NCI-H82 treated with DMSO at 0.1 percent for 48 hours (cell line): ENCODE data around the gene CPT1B.

ENCODE experiments used
- DNase-seq: peaks from one replicate; lab custom pipeline; 2025; ENCODE audit not compliant: unreplicated experiment; lab: John Stamatoyannopoulos, UW

The CPT1B gene

GRCh38 chr22:50587407-50587806 lies 9.2 kb upstream of the CPT1B start:
- DNase-seq = no peak

DNA sequence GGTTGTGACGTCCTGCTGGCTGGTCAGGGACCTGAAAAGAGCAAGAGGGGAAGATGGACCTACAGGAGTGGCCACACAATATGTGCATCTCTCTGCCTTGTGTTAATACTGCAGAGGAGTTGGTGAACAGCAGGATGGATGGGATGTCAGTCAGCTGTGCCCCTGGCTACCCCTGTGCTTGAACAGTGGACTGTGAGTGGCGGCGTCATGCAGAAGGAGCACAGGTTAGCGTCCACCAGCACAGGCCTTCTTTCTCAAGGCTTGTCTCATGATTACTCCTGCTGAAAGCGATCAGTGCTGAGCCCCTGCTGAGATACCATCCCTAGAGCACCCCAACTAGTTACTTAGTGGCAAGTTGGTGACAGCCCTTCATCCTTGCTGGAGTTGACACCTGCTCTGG lies 8.2 kb upstream of the CPT1B start:
- DNase-seq = no peak

- DNase-seq = no peak
Measured at GRCh38 chr22:50585781-50586180, 7.6 kb upstream of the CPT1B start.

DNA sequence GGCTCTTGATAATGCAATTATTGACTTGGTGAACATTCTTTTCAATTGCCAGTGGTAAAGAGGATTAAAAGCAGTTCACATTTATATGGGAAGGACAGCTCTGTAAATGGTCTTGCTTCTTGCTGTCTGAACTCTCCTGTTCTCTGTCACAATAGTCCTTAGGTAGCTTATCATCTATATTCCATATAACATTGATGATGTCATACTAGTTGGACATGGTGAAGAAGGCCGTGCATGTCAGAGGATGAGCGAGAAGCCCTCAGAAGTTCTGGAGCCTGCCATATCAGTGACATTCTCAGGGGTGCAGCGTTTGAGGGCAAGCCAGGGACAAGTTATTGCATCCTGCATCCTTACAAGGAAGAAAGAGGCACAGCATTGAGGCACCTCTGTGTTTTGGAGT lies 7.0 kb upstream of the CPT1B start:
- DNase-seq = no peak

GRCh38 chr22:50584106-50585096 lies 6.2 kb upstream of the CPT1B start:
- DNase-seq = no peak

DNA sequence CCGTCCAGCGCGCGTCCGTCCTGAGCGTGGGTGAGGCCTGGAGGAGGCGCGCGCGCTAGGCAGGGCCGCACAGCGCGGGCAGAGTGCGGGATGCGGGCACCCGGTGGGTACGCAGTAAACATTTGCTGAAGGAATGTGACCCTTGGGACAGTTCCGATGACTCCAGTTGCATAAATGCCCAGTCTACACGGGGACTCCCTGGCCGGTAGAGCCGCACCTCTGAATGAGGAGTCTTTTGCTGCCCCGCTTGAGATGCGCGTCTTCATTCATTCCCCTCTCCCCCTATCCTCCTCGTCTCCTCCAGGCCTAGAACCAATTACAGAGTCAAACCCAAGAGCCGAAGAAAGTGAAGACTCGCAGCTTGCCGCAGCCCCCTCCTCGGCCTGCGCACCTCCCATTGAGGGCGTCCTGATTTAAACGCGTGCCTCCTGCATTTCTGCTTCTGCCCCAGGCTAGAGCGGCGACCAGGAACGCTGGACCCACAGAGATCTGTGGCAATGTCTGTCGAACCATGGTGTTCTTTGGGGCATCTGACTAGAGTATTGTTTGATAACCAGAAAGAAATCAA lies 5.2 kb upstream of the CPT1B start:
- DNase-seq = no peak

DNA sequence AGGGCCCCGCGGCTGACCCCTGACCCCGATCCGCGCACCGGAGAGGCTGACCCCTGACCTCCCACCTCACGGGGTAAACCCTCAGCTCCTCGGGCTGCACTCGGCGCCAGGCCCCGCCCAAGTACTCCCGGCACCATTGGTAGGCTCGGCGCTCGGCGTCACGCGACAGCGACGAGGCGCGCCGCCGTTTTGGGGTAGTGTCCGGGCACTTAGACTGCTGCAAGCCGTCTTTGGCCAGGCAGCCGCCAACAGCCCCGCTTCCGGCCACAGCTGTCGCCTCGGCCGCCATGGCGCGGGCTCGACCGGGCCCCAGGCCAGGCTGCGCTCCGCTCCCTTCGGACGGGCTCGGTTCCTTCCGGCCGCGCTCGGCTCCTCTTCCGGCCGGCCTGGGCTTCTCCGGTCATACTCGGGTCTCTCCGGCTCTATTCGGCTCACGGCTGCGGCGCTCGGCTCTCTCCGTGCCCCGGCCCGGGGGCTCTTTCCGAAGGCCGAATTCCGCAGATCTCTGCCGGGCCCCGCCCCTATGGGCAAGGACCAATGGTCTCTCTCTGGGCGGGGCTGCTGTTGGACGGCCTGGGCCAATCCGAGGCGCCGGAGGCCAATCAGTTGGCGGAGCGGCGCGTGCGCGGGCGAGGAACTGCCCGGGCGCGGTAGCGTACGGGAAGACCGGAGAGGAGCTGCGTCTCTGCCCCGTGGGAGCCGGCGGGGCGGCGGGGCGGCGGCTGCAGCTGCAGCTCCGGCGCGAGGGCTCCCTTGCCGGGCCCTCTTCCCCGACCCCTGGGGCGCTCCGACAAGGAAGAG lies 4.5 kb upstream of the CPT1B start, which contains the start of gene CHKB:
Gene CHKB, minus strand, starts transcription at position 357 of the 801 bp plus-strand sequence. Its CDS starts 68 bp downstream, at position 289.
- DNase-seq = peak; percentile 91

DNA sequence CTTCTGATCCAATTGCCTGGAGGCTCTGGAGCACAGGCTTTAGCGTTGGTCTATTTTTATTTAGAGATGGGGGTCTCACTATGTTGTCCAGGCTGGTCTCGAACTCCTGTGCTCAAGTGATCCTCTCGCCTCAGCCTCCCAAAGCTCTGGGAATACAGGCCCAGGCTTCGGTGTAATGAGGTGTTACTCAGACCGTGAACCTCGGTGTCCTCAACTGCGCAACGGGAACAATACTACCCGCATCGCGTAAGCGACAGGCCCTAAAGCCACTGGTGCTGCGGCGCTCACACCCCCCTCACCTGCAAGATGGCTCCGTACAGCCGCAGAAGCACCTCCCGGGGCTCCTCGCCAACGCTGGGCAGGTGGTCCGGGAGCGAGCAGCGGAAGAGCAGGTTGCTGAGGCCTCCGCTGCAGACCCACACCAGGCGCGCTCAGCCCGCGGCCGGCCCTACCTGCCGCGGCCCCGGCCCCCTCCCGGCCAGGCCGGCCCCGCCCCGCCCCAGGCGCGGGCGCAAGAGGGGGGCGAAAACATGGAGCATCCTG lies 3.8 kb upstream of the CPT1B start:
- no peak for DNase-seq

GRCh38 chr22:50581031-50581949 lies 3.1 kb upstream of the CPT1B start:
- no peak for DNase-seq

DNA sequence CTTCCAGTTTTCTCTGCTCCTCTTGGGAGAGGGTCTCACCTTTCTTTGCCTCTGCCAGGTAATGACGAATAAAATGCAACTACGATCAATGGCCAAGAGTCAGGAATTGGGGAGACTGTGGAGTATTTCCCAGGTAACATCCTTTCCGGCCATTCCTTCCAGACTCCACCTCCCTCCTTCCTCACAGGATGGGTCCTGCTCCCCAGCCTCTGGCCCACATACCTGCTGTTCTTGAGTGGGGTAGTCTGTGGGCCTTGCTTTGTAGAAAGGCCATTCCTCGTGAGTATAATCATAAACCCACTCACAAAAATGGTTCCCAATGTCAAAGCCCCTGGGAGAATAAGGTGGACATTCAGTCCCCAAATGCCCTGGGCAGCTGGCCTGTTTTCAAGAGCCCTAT lies 1.5 kb upstream of the CPT1B start:
- no peak for DNase-seq

DNA sequence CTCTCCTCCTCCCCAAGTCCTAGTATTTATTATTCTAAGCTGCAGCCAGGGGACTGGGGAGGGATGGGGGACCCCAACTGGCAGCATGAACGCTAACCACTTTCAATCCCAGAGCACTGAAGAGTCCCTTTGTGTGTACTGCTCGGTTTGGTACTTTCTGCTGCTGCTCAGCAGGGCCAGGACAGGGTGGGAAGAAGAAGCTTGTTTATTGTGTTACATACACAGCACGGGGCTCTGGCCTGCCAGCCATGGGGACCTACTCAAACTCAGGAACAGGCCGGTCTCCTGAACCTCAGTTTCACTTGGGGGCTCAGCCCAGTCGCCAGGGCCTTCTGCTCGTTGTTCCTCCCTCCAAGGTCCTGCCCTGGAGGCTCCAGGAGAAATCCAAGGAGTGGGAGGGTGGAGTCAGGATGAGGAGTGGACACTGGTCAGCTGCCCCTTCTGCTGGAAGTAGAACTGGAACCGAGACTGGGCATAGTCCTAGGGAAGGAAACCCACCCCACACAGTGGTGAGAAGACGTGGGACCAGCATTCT lies 616 bp upstream of the CPT1B start:
- no peak for DNase-seq

- DNase-seq = no peak
Measured at GRCh38 chr22:50577697-50577986, 585 bp downstream of the CPT1B start.

- no peak for DNase-seq
Measured at GRCh38 chr22:50576806-50577696, 1.2 kb downstream of the CPT1B start.

DNA sequence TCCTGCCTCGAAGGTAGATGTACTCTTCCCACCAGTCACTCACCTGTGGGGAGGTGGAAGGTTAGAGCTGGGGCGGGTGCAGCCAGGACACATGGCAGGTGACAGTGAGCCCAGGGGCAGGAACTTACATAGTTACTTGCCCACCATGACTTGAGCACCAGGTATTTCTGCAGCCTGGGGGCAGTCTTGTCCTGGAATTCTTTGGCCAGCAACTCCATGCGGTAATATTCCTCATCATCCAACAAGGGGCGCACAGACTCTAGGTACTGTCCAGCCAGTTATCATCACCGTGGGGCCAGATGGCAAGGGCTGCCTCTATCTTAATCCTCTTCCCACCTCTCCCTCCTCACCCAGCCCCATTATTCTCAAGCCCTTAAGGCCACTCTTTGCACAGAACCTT lies 2.2 kb downstream of the CPT1B start:
- DNase-seq = peak; percentile 84

- no peak for DNase-seq
Measured at GRCh38 chr22:50575426-50575941, 2.7 kb downstream of the CPT1B start.

GRCh38 chr22:50574383-50574755 lies 3.9 kb downstream of the CPT1B start:
- DNase-seq = no peak

DNA sequence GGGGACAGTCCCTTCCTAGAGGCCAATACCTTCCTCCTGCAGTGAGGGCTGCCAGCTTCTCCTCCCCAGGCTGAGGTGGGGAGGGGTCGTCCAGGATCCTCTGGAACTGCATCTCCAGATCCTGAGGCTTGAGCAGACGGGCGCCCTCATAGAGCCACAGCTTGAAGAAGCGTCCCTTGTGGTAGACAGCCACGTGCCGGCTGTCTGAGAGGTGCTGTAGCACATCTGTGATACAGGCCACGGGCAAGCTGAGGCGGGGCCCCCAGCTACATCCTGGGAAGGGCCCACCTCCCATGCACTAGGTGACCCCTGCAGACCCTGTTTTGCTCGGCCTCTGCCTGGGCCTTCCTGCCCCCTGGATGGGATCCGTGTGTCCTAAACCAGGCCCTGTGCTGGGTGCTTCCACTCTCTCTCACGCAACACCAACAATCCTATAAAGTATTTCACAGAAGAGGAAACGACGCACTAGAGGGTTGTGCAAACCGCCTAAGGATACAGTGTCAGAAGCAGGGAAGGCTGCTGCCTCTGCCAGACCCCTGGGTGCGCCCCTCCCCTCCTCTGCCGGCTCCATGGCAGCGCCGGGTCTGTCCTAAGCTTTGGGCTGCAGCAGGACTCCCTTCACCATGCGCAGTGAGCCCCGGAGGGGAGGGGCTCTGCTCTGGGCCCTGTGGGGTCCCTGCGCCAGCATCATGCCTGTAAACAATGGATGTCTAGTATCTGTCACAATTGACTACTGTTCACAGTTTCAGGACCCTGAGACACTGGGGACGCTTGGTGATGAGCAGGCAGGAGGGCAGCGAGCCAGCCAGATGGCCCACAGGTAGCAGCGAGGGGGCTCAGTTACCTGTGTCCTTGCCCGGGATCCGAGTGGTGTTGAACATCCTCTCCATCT lies 4.5 kb downstream of the CPT1B start:
- DNase-seq = no peak

DNA sequence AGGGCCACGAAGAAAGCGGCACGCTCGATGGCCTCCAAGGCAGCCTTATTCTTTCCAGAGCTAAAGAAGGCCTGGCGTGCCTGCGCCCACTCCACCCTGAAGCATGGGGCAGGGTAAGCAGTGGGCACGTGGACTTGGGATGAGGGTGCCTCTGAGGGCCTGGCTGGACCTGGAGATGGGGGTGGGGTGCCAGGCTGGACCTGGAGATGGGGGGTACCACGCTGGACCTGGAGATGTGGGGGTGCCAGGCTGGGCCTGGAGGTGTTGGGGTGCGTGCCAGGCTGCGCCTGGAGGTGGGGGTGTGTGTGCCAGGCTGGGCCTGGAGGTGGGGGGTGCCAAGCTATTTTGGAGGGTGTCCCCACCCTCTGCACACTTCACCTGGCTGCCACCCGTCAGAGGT lies 5.3 kb downstream of the CPT1B start:
- DNase-seq = no peak
